ENCODE data around the gene KANSL2.
"Not testable (repeated sequence)": the region's sequence is repeated elsewhere in the genome, so short reads cannot be mapped to it uniquely, and the experiment has no call there.

Gene KANSL2

GRCh38 chr12:48683534-48683933 lies 1.5 kb upstream of the KANSL2 start:
- DNase-seq, result no peak

- DNase-seq, result no peak
Measured at GRCh38 chr12:48682927-48683326, 889 bp upstream of the KANSL2 start.

- not testable (repeated sequence) for DNase-seq
Measured at GRCh38 chr12:48682533-48682905, 481 bp upstream of the KANSL2 start.

- no peak for DNase-seq
Measured at GRCh38 chr12:48681399-48681709, 684 bp downstream of the KANSL2 start.

- no peak for DNase-seq
Measured at GRCh38 chr12:48680861-48681260, 1.2 kb downstream of the KANSL2 start.

GRCh38 chr12:48678551-48679185 lies 3.4 kb downstream of the KANSL2 start:
- DNase-seq, result no peak

DNA sequence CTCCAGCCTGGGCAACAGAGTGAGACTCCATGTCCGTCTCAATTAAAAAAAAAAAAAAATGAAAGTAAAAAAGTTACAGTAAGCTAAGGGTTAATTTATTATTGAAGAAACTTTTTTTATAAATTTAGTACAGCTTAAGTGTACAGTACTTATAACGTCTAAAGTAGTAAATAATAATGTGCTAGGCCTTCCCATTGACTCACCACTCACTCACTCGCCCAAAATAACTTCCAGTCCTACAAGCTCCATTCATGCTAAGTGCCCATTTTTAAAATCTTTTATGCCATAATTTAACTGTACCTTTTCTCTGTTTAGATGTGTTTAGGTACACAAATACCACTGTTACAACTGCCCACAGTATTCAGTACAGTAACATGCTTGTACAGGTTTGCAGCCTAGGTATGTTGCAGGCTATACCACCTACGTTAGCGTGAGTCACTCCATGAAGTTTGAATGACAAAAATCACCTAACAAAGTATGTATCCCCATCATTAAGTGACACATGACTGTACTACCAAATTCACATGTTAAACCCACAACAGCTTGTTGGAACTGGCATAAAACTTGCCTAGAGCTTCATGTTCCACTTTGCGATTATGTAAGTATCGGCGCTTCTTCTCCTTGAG lies 10.7 kb downstream of the KANSL2 start:
- DNase-seq, result no peak

DNA sequence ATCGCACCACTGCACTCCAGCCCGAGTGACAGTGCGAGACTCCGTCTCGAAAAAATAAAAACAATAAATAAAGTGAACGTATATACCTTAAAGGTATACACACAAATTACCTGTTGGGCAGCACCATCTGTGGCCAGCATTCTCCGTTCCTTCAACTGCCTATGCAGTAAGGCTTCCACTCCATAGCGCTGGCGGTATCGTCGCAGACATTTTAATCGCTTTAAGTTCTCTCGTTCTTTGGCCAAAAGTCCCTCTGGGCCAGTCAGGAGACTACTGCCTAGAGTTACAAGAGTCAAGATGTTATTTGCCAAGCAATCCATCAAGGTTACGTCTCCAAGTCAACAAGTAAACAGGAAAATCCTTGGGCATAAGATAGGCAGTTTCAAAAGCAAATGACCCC lies 13.0 kb downstream of the KANSL2 start:
- no peak for DNase-seq

GRCh38 chr12:48659863-48660262 lies 22.2 kb downstream of the KANSL2 start:
- no peak for DNase-seq

- no peak for DNase-seq
Measured at GRCh38 chr12:48651681-48652080, 30.4 kb downstream of the KANSL2 start.

- DNase-seq, result not testable (repeated sequence)
Measured at GRCh38 chr12:48645354-48645753, 36.7 kb downstream of the KANSL2 start.

DNA sequence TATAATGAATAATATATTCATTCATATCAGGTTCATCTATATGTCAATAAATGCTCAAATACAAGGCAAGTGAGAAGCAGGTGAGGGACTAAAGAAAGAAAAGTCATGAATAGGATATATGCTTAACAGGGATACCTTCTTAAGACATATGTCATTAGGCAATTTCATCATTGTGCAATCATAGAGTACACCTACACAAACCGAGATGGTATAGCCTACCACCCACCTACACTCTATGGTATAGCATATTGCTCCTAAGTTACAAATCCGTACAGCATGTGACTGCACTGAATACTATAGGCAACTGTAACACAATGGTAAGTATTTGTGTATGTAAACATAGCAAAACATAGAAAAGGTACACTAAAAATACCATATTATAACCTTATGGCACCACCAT lies 39.0 kb downstream of the KANSL2 start:
- DNase-seq, result no peak

DNA sequence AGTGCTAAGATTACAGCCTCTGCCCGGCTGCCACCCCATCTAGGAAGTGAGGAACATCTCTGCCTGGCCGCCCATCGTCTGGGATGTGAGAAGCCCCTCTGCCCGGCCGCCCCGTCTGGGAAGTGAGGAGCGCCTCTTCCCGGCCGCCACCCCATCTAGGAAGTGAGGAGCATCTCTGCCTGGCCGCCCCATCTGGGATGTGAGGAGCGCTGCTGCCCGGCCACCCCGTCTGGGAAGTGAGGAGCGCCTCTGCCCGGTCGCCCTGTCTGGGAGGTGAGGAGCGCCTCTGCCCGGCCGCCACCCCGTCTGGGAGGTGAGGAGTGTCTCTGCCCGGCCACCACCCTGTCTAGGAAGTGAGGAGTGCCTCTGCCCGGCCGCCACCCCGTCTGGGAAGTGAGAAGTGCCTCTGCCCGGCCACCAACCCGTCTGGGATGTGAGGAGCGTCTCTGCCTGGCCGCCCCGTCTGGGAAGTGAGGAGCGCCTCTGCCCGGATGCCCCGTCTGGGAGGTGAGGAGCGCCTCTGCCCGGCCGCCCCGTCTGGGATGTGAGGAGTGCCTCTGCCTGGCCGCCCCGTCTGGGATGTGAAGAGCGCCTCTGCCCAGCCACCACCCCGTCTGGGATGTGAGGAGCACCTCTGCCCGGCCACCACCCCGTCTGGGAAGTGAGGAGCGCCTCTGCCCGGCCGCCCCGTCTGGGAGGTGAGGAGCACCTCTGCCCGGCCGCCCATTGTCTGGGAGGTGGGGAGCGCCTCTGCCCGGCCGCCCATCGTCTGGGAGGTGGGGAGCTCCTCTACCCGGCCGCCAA lies 40.1 kb downstream of the KANSL2 start:
- DNase-seq, result not testable (repeated sequence)

DNA sequence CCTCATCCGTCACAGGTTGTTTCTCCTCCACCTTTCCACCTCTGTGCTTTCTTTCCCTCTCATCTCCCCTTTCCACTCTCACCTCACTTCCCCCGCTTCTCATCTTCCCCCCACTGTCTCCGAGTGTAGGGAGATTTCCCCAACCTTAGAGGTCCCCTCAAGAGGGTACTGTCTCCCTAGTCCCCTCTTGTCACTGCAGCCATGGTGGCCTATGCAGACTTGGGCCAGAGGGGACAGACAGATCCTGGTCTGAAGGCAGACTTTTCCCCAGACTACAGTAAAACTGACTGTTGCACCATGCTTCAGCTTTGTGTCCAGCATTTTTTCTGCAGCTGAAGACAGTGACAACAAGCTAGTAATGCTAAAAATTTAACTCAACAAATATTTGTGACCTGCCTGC lies 41.2 kb downstream of the KANSL2 start:
- no peak for DNase-seq

DNA sequence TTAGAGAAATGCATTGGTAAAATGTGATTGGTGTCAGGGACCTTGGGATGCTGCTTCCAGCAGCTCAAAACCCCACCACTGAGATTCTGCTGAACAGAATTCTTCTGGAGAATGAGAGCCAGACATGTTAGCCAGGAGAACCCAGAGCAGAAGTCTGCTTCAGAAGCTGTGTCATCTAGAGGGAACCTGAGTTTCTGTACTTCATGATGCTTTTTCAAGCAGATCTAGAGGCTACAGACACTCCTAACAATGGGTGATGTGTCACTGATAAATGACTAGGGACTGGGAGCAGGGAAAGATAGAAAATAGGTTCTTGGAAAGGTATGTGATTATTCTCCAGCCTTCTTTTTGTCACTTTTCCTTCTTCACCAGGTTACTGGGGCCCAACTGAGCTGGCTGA lies 41.6 kb downstream of the KANSL2 start:
- DNase-seq, result no peak

DNA sequence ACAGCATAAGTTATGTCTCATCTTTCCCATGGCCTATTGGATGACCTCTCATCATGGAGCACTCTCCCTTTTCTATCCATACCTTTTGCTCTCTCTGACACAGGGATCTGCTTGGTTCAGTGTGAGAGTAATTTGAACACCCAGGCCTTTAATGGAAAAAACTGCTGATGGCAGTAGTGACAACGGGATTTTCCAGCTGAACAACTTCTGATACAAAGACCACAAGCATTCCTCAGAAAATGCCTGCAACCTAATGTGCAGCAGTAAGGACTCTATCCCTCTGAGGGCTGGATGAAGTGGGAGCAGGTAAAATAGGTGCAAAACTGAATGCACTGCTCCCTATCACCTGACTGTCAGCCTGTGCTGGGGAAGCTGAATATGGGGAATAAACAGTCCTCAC lies 51.0 kb downstream of the KANSL2 start:
- DNase-seq, result no peak

DNA sequence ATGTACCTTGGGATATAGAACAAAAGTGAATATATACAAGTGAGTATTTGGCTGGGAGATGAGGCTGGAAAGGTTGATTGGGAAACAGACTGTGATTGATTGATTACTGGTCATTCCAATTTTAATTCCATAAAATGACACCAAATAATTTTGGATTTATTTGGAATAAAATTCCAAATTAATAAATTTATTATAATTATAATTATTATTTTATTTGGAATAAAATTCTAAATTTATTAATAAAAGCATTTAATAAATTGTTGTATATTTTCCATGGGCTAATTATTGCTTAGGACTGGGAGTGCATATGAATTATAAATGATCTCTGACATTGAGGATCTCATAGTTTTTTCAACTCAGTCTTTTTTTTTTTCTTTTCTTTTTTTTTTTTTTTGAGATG lies 51.7 kb downstream of the KANSL2 start:
- no peak for DNase-seq

GRCh38 chr12:48629541-48629940 lies 52.5 kb downstream of the KANSL2 start:
- DNase-seq, result no peak

- DNase-seq, result no peak
Measured at GRCh38 chr12:48627556-48627955, 54.5 kb downstream of the KANSL2 start.

DNA sequence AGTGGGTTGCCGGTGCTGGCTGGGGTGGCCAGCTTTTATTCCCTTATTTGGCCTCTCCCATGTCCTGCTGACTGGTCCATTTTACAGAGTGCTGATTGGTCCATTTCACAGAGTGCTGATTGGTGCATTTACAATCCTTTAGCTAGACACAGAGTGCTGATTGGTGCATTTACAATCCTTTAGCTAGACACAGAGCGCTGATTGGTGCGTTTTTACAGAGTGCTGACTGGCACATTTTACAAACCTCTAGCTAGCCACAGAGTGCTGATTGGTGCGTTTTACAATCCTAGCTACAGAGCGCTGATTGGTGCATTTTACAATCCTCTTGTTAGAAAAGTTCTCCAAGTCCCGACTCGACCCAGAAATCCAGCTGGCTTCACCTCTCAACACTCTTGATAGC lies 59.0 kb downstream of the KANSL2 start:
- DNase-seq, result not testable (repeated sequence)

GRCh38 chr12:48618541-48618940 lies 63.5 kb downstream of the KANSL2 start:
- peak; percentile 54 for DNase-seq

- no peak for DNase-seq
Measured at GRCh38 chr12:48615681-48616080, 66.4 kb downstream of the KANSL2 start.

DNA sequence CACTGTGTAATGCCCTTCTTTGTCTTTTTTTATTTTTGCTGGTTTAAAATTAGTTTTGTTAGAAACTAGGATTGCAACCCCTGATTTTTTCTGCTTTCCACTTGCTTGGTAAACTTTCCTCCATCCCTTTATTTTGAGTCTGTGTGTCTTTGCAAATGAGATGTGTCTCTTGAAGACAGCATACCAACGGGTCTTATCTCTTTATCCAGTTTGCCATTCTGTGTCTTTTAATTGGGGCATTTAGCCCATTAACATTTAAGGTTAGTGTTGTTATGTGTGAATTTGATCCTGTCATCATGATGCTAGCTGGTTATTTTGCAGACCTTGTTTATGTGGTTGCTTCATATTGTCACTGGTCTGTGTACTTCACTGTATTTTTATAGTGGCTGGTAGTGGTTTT lies 68.7 kb downstream of the KANSL2 start:
- DNase-seq, result no peak

All from left hindlimb (tissue), 1 donor.